Thyroid gland (tissue), 4 donors: Measurements from ENCODE around the gene ATP6V0A4. TPM values are rescaled to one million over a fixed set of nuclear protein-coding genes. Genes with fewer than 3 reads are reported as not detected.
A peak's percentile ranks its signal among the peaks of the same experiment; 100 is the strongest.

Experiments
- DNase-seq, 2 donors: peaks; one replicate each; pipeline ENCODE4 v3.0.0-alpha.2; 2019
- H3K27ac ChIP-seq, 3 donors: fragments of 200-600 bp; sonication (generic); 1 replicate in 2 of 3; 2 replicates in 1 of 3; pipeline ENCODE4 v1.5.1; 2016 to 2019; ENCODE audit warnings: mild to moderate bottlenecking in 1 of 3, moderate library complexity in 1 of 3
- H3K27me3 ChIP-seq: fragments of 200-600 bp; sonication (generic); one replicate; pipeline ENCODE4 v1.5.1; 2019
- H3K36me3 ChIP-seq, 2 donors: fragments of 200-600 bp; sonication (generic); one replicate each; pipeline ENCODE4 v1.5.1; 2016 to 2019
- H3K4me1 ChIP-seq, 2 donors: fragments of 200-600 bp; sonication (generic); one replicate each; pipeline ENCODE4 v1.5.1; 2017 to 2019
- H3K4me3 ChIP-seq, 3 donors: fragments of 200-600 bp; sonication (generic); replicated peaks in 1 of 3; 1 replicate in 2 of 3; 2 replicates in 1 of 3; pipeline ENCODE4 v1.5.1; 2016; ENCODE audit warnings: mild to moderate bottlenecking in 1 of 3
- H3K9me3 ChIP-seq: fragments of 200-600 bp; sonication (generic); one replicate; pipeline ENCODE4 v1.5.1; 2017
- CTCF ChIP-seq, 6 experiments: fragments of 200-600 bp in 3 of 6; fragments of 450-650 bp in 3 of 6; sonication (generic) in 3 of 6; IDR thresholded peaks; one replicate each; pipeline ENCODE4 v1.5.1; 2016 to 2019; ENCODE audit warnings: antibody characterized with exemption in 6 of 6, mild to moderate bottlenecking in 2 of 6, inconsistent platforms in 1 of 6, moderate library complexity in 1 of 6
- POLR2A ChIP-seq, 2 donors: fragments of 450-650 bp; IDR thresholded peaks; one replicate each; pipeline ENCODE4 v1.6.1; 2017; ENCODE audit warnings: antibody characterized with exemption in 2 of 2, mild to moderate bottlenecking in 2 of 2, moderate library complexity in 1 of 2
- WGBS, 2 donors: methylation state at CpG; one replicate each; pipeline ENCODE4 v1.1.5; 2017; 5-methylcytosine and 5-hydroxymethylcytosine counted together
- intact Hi-C: fragments of 100-400 bp; cut with DNase I; formaldehyde crosslinking; loops from one replicate; pipeline ENCODE4 v1.15.1; 2023
- total RNA-seq, 4 donors: library from RNA; depleted of rRNA; stranded (reverse); fragments of >200 nt; gene quantifications; one replicate each; pipeline ENCODE4 v1.2.3, GENCODE V29; 2016

Gene ATP6V0A4
- total RNA-seq, 4 donors from 2014 or later, result not detected

DNA sequence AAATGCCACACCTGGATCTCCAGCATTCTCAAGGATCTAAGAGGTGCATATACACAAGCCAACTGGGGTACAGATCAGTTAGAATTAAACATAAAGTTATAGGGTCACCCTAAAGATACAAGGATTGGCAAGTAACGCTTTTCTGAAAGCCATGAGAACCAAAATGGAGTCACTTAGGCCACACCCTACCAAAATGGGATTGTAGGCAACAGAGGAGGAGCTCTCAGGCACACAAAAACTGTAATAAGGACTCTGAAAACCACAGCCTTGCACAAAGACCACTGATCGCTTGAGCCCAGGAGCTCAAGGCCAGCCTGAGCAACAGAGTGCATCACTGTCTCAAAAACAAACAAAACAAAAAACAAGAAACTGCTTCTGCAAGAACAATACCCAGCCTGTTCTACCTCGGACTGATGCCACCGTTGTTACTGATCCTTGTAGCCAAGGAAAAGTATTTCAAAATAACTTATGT lies 132.3 kb downstream of the ATP6V0A4 start:
- TF ChIP-seq POLR2A (IDR thresholded peaks at IDR 0.05) (no peak), CTCF (IDR thresholded peaks at IDR 0.05) (no peak)
- DNase-seq, result no peak
- H3K4me1 ChIP-seq, result peaks cover 0 to 6% of the 10 kb centered on the region in 2 donors
- H3K4me3 ChIP-seq, result no peak overlapping the region
- H3K36me3 ChIP-seq, result no peaks in the 10 kb centered on the region
- H3K9me3 ChIP-seq, result no peaks in the 10 kb centered on the region
- H3K27me3 ChIP-seq, result no peaks in the 10 kb centered on the region
- H3K27ac ChIP-seq, result no peak overlapping the region
- WGBS, 2 donors, result 49 to 62% methylated on average over 4 of the region's 4 CpGs
- intact Hi-C loops, result no loop called here

GRCh38 chr7:138665249-138665648 lies 132.7 kb downstream of the ATP6V0A4 start:
- Histone ChIP-seq H3K36me3 (no peaks in the 10 kb centered on the region), H3K4me3 (no peak overlapping the region), H3K27me3 (no peaks in the 10 kb centered on the region), H3K9me3 (no peaks in the 10 kb centered on the region), H3K27ac (no peak overlapping the region), H3K4me1 (peaks cover 0 to 6% of the 10 kb centered on the region in 2 donors)
- WGBS, 2 donors, result 64 to 77% methylated on average over 4 of the region's 4 CpGs
- DNase-seq, result no peak
- intact Hi-C loops, result no loop called here
- no peak for TF ChIP-seq CTCF (IDR thresholded peaks at IDR 0.05)
- TF ChIP-seq POLR2A (IDR thresholded peaks at IDR 0.05), result no peak

DNA sequence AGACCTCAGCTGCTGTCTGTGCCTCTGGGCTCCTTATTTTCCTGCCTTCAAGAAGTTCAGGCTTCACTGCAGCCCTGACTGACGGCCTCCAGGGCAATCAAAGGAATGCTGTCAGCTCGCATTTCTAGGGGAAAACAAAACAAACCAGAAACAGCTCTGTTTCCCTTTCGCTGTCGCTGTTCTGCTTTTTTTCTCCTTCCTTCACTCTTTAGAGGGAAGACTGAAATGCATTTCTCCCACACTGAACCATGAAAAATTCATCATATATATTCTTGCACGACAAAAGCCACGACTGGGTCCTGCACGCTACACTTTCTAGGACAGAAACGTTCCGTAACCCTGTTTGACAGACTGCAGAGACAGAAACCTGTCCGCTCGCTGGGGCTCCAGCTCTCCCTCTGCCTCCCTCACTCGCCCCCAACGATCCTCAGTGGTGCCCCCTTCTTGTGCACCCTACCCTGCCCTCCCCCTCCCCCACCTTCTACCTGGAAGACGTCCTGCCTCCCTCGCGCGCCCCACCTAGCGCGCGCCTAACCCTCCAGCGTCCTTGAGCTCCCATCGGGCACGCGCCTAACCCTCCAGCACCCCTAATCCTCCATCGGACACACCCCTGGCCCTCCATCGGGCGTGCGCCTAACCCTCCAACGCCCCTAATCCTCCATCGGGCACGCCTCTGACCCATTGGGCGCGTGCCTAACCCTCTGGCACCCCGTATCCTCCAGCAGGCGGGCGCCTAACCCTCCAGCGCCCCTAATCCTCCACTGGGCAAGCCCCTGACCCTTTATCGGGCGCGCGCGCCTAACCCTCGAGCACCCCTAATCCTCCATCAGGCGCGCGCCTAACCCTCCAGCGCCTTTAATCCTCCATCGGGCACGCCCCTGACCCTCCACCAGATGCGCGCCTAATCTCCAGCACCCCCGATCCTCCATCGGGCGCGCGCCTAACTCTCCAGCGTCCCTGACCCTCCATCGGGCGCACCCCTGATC lies 134.0 kb downstream of the ATP6V0A4 start:
- no peaks in the 10 kb centered on the region for H3K36me3 ChIP-seq
- no peaks in the 10 kb centered on the region for H3K9me3 ChIP-seq
- TF ChIP-seq CTCF (IDR thresholded peaks at IDR 0.05) (no peak), POLR2A (IDR thresholded peaks at IDR 0.05) (no peak)
- peak overlapping the region in 2 of 3 donors; percentile 31 to 34 for H3K4me3 ChIP-seq
- H3K4me1 ChIP-seq, result peaks cover 0 to 6% of the 10 kb centered on the region in 2 donors
- no peaks in the 10 kb centered on the region for H3K27me3 ChIP-seq
- intact Hi-C loops, result no loop called here
- peak; percentile 49 to 68 for DNase-seq
- H3K27ac ChIP-seq, result peak overlapping the region in 2 of 3 donors; percentile 42 to 56
- 45 to 59% methylated on average over 59 of the region's 59 CpGs for WGBS, 2 donors

DNA sequence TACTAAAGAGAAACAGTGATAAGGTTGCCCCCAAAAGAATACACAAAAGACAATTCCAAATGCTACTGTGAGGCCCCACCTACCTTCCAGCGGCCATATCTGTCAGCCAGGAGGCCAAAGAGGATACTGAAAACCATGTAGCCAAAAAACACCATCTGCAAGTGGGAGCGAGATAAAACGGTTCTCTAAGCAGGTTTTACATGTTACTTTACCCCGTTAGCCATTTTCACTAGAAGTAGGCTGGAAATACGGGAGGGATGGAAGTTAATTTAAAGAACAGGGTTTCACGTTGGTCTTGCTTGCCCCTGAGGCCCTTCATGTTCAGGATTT lies 135.0 kb downstream of the ATP6V0A4 start:
- H3K4me3 ChIP-seq, result no peak overlapping the region
- WGBS, 2 donors, result 69 to 72% methylated on average over 6 of the region's 6 CpGs
- no peak overlapping the region for H3K27ac ChIP-seq
- DNase-seq, result no peak
- H3K4me1 ChIP-seq, result peaks cover 0 to 6% of the 10 kb centered on the region in 2 donors
- H3K27me3 ChIP-seq, result no peaks in the 10 kb centered on the region
- TF ChIP-seq POLR2A (IDR thresholded peaks at IDR 0.05) (no peak), CTCF (IDR thresholded peaks at IDR 0.05) (no peak)
- H3K9me3 ChIP-seq, result no peaks in the 10 kb centered on the region
- no peaks in the 10 kb centered on the region for H3K36me3 ChIP-seq
- intact Hi-C loops, result no loop called here
